Gastrocnemius medialis (tissue), 4 donors: Measurements from ENCODE around the gene UBN2. TPM values are rescaled to one million over a fixed set of nuclear protein-coding genes. Genes with fewer than 3 reads are reported as not detected.

Experiments used
- ATAC-seq, 2 donors: fragments of 150-250 bp; one replicate each; pipeline ENCODE4 v1.9.1; 2016
- DNase-seq, 2 donors: peaks; one replicate each; pipeline ENCODE4 v3.0.0-alpha.2; 2019
- H3K27ac ChIP-seq, 4 donors: fragments of 200-600 bp; sonication (generic); 1 replicate in 1 of 4; 2 replicates in 3 of 4; pipeline ENCODE4 v1.5.1; 2016 to 2018; ENCODE audit warnings: mild to moderate bottlenecking in 2 of 4, moderate library complexity in 1 of 4
- H3K27me3 ChIP-seq, 3 donors: fragments of 200-600 bp; sonication (generic) in 2 of 3; 1 replicate in 1 of 3; 2 replicates in 2 of 3; pipeline versions ENCODE4 v1.5.1 to v1.6.0; 2016 to 2019; ENCODE audit warnings: mild to moderate bottlenecking in 1 of 3, moderate library complexity in 1 of 3
- H3K36me3 ChIP-seq, 2 donors: fragments of 200-600 bp; sonication (generic) in 1 of 2; one replicate each; pipeline ENCODE4 v1.5.1; 2017 to 2018
- H3K4me1 ChIP-seq, 2 donors: fragments of 200-600 bp; sonication (generic) in 1 of 2; one replicate each; pipeline ENCODE4 v1.5.1; 2016 to 2017; ENCODE audit warnings: mild to moderate bottlenecking in 2 of 2
- H3K4me3 ChIP-seq, 4 donors: fragments of 200-600 bp; sonication (generic) in 3 of 4; 1 replicate in 1 of 4; 2 replicates in 3 of 4; pipeline ENCODE4 v1.5.1; 2016 to 2019; ENCODE audit warnings: mild to moderate bottlenecking in 2 of 4
- H3K9me3 ChIP-seq, 3 donors: fragments of 200-600 bp; sonication (generic) in 2 of 3; 1 replicate in 1 of 3; 2 replicates in 2 of 3; pipeline ENCODE4 v1.5.1; 2016 to 2019
- CTCF ChIP-seq, 5 experiments: fragments of 450-650 bp in 3 of 5; fragments of 200-600 bp in 2 of 5; sonication (generic) in 2 of 5; IDR thresholded peaks in 4 of 5; conservative IDR thresholded peaks in 1 of 5; 1 replicate in 4 of 5; 2 replicates in 1 of 5; pipeline ENCODE4 v1.5.1; 2016 to 2019; ENCODE audit warnings: antibody characterized with exemption in 5 of 5, mild to moderate bottlenecking in 3 of 5, moderate library complexity in 3 of 5
- POLR2A ChIP-seq, 2 donors: fragments of 450-650 bp; IDR thresholded peaks; one replicate each; pipeline ENCODE4 v1.6.1; 2017; ENCODE audit warnings: antibody characterized with exemption in 2 of 2, mild to moderate bottlenecking in 2 of 2, moderate library complexity in 2 of 2
- in situ Hi-C, 4 donors: fragments of 200-750 bp; cut with MboI; loops; one replicate each; pipeline versions ENCODE4 v1.15.0 to v1.8.0; 2017; ENCODE audit warnings: low sequenced_read_pairs in 4 of 4
- intact Hi-C: fragments of 100-400 bp; cut with DNase I; formaldehyde crosslinking; loops from one replicate; pipeline ENCODE4 v1.15.1; 2023; ENCODE audit warnings: low total_unique reads
- total RNA-seq, 4 donors: library from RNA; depleted of rRNA; stranded (reverse); fragments of >200 nt; gene quantifications; one replicate each; pipeline versions ENCODE4 v1.1.0 to v1.2.3, GENCODE V29; 2016

UBN2 gene
- total RNA-seq, 4 donors from 2014 or later = 12.0 to 24.8 (median 17.2) TPM

- Histone ChIP-seq H3K36me3 (peaks cover 0 to 22% of the 10 kb centered on the region in 2 donors), H3K27me3 (no peaks in the 10 kb centered on the region), H3K4me3 (no peak overlapping the region), H3K27ac (no peak overlapping the region), H3K4me1 (peaks cover 11 to 16% of the 10 kb centered on the region in 2 donors), H3K9me3 (no peaks in the 10 kb centered on the region)
- ATAC-seq (no peak), DNase-seq (no peak)
- in situ Hi-C loops (loop anchor here in 1 of 4 donors (25.0 kb wide), 1 partner anchor 233 kb away; the partner anchor contains the start of gene ZC3HAV1), intact Hi-C loops (no loop called here)
- TF ChIP-seq POLR2A (IDR thresholded peaks at IDR 0.05) = no peak
- no peak for TF ChIP-seq CTCF (IDR thresholded peaks at IDR 0.05 in 4 of 5, conservative IDR thresholded peaks at IDR 0.05 in 1 of 5)
Measured at GRCh38 chr7:139345042-139345441, 114.0 kb downstream of the UBN2 start.

GRCh38 chr7:139351027-139351426 lies 120.0 kb downstream of the UBN2 start:
- DNase-seq = no peak
- Histone ChIP-seq H3K4me1 (no peaks in the 10 kb centered on the region), H3K9me3 (no peaks in the 10 kb centered on the region), H3K4me3 (no peak overlapping the region), H3K27me3 (no peaks in the 10 kb centered on the region), H3K36me3 (peaks cover 0 to 16% of the 10 kb centered on the region in 2 donors), H3K27ac (no peak overlapping the region)
- ATAC-seq = no peak
- intact Hi-C loops = no loop called here
- in situ Hi-C loops = loop anchor here in 1 of 4 donors (25.0 kb wide), 1 partner anchor 239 kb away; the partner anchor contains the start of gene ZC3HAV1
- TF ChIP-seq CTCF (IDR thresholded peaks at IDR 0.05 in 4 of 5, conservative IDR thresholded peaks at IDR 0.05 in 1 of 5) = no peak
- TF ChIP-seq POLR2A (IDR thresholded peaks at IDR 0.05) = no peak

GRCh38 chr7:139354729-139355128 lies 123.7 kb downstream of the UBN2 start:
- Histone ChIP-seq H3K27me3 (no peaks in the 10 kb centered on the region), H3K36me3 (no peaks in the 10 kb centered on the region), H3K4me1 (peaks cover 5 to 6% of the 10 kb centered on the region in 2 donors), H3K27ac (no peak overlapping the region), H3K9me3 (no peaks in the 10 kb centered on the region), H3K4me3 (no peak overlapping the region)
- in situ Hi-C loops (loop anchor here in 1 of 4 donors (25.0 kb wide), 1 partner anchor 242 kb away; the partner anchor contains the start of gene ZC3HAV1), intact Hi-C loops (loop anchor here (5.0 kb wide), 3 partner anchors 122 to 823 kb away; partner anchors contain the start of genes KDM7A and UBN2)
- ATAC-seq = no peak
- TF ChIP-seq CTCF (IDR thresholded peaks at IDR 0.05 in 4 of 5, conservative IDR thresholded peaks at IDR 0.05 in 1 of 5) (no peak), POLR2A (IDR thresholded peaks at IDR 0.05) (no peak)
- DNase-seq = no peak

GRCh38 chr7:139355320-139355719 lies 124.3 kb downstream of the UBN2 start:
- Histone ChIP-seq H3K27ac (no peak overlapping the region), H3K9me3 (no peaks in the 10 kb centered on the region), H3K36me3 (no peaks in the 10 kb centered on the region), H3K4me1 (peaks cover 5 to 6% of the 10 kb centered on the region in 2 donors), H3K27me3 (no peaks in the 10 kb centered on the region), H3K4me3 (no peak overlapping the region)
- no peak for ATAC-seq
- TF ChIP-seq CTCF (IDR thresholded peaks at IDR 0.05 in 4 of 5, conservative IDR thresholded peaks at IDR 0.05 in 1 of 5) (no peak), POLR2A (IDR thresholded peaks at IDR 0.05) (no peak)
- intact Hi-C loops = loop anchor here (5.0 kb wide), 3 partner anchors 123 to 822 kb away; partner anchors contain the start of genes KDM7A and UBN2
- DNase-seq = no peak
- in situ Hi-C loops = loop anchor here in 1 of 4 donors (25.0 kb wide), 1 partner anchor 243 kb away; the partner anchor contains the start of gene ZC3HAV1

Other genes starting within 250 kb of the UBN2 start
- gene KIAA1549, start 249.8 kb upstream of the UBN2 start, total RNA-seq = under 1 TPM; 0.55 to 0.87 (median 0.75) TPM
- 1 to 10 TPM; 1.1 to 2.2 (median 1.5) TPM for gene ZC3HAV1L, start 195.2 kb upstream of the UBN2 start, total RNA-seq
- gene ZC3HAV1, start 121.5 kb upstream of the UBN2 start, total RNA-seq = 10 to 100 TPM in 1 of 4 donors, 1 to 10 TPM in 3; 3.5 to 10.4 (median 4.5) TPM
- gene FMC1, start 110.1 kb downstream of the UBN2 start, total RNA-seq = 10 to 100 TPM; 19.3 to 32.6 (median 31.3) TPM
- 10 to 100 TPM; 49.2 to 79.7 (median 54.0) TPM for gene LUC7L2, start 128.7 kb downstream of the UBN2 start, total RNA-seq